ENCODE data around the gene SLC25A21.
"Not testable (repeated sequence)": the region's sequence is repeated elsewhere in the genome, so short reads cannot be mapped to it uniquely, and the experiment has no call there.

Gene SLC25A21

DNA sequence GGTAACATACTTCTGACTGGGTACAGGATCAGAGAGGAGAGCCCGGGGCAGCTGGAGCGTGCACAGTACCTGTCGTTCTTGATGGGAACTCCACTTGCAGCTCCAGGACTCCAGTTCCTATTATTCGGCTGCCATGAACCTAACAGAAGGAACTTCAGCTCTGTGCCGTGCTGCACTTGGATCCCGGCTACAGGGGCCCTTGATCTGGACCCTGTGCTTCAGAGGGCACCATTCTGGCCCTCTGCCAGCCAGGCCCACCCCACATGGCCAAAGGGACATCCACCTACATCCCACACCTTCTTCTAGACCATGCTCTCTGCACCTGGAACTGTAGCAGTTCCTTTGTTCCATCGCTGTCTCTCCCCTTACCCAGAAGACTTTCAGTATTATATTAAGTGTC, 452.6 kb downstream of the SLC25A21 start:
- DNase-seq: no peak

DNA sequence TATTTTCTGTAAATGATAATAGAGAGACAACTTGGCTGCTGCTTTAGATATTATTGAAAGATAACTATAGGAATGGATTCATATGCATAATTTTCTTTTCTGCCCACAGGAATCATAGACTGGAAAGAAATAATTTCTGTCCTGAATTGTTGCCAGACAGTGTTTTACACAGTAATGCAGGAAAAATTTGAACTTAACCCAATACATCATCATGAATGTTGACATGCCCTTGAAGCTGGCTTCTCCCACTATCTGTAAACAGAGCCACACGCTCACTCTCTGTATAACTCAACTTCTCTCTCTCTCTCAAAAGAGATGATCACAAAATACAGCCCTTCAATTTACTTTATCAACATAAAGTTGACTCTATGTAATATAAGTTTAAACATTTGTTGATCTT, 454.2 kb downstream of the SLC25A21 start:
- DNase-seq: no peak

GRCh38 chr14:36717363-36717762, 455.0 kb downstream of the SLC25A21 start:
- no peak for DNase-seq

DNA sequence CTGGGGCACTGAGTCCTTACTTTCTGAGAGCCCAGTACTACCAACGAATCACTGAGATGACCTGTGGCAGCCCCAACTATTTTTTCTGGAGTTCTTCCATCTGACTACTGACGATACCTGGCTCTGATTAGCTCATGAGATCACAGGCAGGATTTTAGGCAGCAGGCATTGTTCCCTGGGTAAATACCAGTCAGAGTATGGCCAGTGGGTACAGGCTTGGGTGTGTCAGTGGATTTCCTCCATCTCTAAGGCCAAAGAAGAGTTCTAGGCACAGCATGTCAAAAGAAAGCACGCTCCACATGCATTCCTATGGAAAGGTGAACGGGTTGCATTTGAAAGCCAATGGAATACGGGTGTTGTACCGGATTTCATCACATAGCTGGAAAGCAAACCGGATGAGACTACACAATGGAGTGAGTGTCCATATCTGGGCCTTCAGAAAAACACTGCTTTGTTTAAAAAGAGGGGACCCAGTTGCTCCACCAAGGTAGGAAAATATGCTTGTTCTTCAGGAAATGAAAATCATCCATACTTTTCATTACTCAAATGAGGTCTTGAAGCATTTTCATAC, 455.7 kb downstream of the SLC25A21 start:
- DNase-seq: no peak

- DNase-seq: no peak
These were observed 458.3 kb downstream of the SLC25A21 start for GRCh38 chr14:36713960-36714703.

DNA sequence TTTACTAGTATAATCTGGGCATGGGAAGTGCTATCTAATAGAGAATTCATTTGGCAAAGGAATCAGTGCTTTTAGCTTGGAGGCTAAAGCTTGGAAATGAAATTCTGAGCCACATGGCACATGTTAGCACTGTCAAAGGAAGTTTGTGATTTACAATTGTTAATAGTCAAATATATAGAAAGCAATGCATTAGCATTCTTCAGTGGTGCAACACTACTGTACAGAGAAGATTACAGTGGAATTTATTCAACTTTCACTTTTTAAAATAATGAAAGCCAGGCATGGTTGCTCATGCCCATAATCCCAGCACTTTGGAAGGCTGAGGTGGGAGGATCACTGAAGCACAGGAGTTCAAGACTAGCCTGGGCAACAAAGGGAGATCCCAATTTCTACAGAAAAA, 464.8 kb downstream of the SLC25A21 start:
- DNase-seq: no peak

- DNase-seq: no peak
These were observed 469.9 kb downstream of the SLC25A21 start for GRCh38 chr14:36702474-36702873.

DNA sequence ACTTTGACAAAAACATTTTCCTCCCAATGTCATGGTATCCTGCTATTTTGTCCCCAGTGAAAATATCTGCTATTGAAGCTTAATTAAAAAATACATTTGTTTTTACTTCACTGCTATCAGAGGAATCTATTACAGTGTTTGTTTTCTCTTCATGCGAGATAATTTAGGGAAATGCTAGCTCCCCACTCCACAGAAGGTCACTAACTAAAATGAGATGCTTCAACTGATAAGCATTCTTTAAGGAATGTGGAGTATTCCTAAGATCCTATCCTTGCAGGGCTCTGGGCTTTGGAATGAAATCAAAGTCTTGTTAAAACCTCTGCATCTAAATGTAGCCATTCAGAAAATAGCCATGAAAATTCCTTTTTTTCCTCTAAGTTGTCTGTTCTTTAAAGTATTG, 471.3 kb downstream of the SLC25A21 start:
- no peak for DNase-seq

DNA sequence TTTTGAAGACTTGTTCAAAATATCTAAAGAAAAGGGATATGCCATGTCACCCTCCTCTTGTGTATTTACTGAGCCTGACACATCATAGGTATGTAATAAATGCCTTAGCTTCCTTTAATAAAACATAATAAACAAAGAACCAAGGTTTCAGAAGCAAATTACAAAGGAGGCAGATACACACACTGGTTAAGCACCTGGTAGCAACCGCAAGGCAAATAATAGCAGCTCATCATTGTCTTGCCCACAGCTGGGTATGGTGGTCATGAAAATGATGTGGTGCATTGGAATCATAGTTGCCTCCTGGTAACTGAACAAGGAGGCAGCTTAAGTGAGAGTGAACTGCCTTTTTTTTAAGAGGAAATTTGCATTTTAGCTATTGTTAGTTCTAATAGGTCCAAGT, 471.8 kb downstream of the SLC25A21 start:
- DNase-seq: no peak

GRCh38 chr14:36699420-36699819, 473.0 kb downstream of the SLC25A21 start:
- DNase-seq: not testable (repeated sequence)

- DNase-seq: no peak
These were observed 481.9 kb downstream of the SLC25A21 start for GRCh38 chr14:36690311-36691040.

DNA sequence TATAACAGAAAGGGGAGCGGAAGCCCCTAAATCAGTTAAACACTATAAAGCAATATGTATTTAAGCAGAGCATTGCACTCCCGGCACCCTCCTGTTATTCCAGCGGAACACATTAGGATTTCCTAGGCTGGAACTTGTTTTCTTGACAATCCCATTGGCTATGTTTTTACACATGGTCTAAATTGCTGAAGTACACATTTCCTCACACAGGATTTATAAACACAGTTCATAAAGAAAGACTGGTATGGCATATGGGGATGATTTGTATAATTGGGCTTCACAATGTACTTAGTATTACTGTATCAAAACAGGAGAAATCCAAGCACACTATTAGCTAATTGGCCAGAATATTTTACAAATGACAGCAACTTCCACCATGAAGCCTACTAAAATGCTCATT, 487.5 kb downstream of the SLC25A21 start:
- no peak for DNase-seq

- no peak for DNase-seq
These were observed 489.2 kb downstream of the SLC25A21 start for GRCh38 chr14:36683083-36683724.

GRCh38 chr14:36682338-36682737, 490.1 kb downstream of the SLC25A21 start:
- no peak for DNase-seq

DNA sequence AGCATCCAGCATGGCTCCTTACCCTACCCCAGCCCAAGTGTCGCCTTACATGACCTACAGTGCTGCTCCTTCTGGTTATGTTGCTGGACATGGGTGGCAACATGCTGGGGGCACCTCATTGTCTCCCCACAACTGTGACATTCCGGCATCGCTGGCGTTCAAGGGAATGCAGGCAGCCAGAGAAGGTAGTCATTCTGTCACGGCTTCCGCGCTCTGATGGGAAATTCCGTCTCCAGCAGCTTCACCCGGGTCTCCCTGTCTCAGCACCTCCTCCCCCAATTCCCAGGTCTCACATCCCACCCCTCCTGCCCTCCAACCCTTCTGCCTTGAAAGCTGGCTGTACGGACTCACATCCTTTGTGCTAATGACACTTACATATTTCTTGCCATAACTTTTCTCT, 496.2 kb downstream of the SLC25A21 start:
- DNase-seq: no peak

DNA sequence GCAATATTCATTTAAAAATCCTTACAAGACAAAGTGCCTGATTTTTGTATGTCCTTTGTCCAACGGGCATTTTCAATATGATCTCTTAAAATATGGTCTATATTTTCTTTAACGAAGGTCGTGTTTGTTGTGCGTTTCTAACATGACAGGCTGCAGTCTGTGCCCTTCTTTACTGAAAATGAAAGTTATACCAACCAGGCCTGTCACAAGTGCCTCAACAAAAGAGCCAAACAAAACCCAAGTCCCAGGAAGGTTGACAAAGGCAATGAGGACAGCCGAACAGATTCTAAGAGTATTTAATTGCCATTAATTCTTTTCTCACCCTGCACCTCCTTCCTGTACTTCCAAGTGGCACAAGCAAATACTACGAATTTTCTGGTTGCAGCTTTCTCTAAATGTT, 496.8 kb downstream of the SLC25A21 start:
- DNase-seq: no peak

GRCh38 chr14:36674659-36675058, 497.7 kb downstream of the SLC25A21 start:
- DNase-seq: no peak

DNA sequence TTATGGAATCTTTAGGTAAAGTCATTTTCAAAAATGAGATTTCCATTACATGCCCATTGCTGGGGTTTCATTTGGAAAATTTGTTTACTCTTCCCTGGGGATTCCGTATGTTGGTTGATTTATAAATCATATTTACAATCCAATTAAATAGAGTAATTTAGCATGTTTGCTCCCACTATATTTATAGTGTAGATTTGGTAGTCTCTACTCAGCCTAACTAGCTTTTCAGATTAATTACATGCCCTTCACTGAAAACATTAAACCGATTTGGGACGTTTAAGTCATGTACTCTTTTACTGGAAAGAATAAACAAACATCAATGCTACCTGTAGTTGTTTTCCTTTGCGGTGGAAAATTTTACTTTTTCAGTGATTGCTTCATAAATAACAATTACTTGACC, 500.3 kb downstream of the SLC25A21 start:
- no peak for DNase-seq

DNA sequence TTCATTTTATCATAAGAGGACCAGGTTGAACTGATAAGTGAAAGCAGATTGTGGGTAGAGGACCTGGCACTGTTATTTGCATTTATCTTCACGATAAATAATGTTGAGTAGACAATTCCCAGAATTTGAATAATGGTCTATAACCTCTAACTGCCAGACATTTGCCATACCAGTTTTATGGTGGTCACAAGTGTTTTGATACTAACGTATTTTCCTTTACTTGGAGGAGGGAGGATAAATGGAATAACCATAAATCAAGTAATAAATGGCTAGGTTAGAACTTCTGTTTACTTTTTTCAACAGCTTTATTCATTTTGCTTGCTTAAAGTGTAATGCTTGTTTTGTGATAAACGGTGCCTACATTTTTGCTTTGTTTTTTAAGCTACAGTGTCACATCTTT, 501.3 kb downstream of the SLC25A21 start:
- no peak for DNase-seq

- no peak for DNase-seq
These were observed 504.7 kb downstream of the SLC25A21 start for GRCh38 chr14:36667679-36668078.

- no peak for DNase-seq
These were observed 505.8 kb downstream of the SLC25A21 start for GRCh38 chr14:36666416-36667206.
